NOMO-1 treated with dmso at 0.1 percent for 144 hours (cell line): ENCODE results near the gene CFAP65.

Experiments used
- DNase-seq: peaks from one replicate; lab custom pipeline; 2025; ENCODE audit not compliant: unreplicated experiment; lab: John Stamatoyannopoulos, UW

The CFAP65 gene

DNA sequence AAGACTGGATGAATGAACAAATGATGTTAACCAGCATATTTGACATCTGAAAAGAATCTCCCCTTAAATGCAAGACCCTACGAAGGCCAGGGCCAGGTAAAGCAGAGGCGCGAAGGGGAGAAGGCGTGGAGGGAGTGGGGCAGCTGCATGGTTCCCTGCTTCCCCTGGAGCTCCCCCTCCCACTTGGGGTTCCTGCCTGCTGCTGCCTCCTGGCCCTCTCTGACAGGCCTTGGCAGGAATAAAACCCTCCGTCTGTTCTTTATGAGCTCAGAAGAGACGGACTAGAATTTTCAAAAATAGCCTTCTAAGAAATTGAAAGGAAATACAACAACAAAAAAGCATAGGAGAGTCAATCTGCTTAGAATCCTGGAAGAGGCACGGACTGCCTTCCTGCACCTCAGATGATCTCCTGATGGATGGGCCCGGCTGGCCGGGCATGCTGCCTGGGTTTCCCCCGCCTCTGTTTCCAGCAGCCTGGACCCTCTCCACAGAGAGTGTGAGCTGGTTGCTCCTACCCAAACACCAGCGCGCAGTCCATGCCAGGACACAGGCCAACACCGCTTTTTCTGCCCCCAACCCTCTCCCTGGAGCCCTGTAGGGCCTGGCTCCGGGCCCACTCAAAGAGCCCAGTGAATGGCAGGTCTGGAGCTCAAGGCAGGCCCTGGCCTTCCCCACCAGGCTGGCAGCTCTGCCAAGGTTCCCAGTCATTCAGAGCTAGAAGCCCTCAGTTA is 23.9 kb downstream of the CFAP65 start:
- DNase-seq: no peak

DNA sequence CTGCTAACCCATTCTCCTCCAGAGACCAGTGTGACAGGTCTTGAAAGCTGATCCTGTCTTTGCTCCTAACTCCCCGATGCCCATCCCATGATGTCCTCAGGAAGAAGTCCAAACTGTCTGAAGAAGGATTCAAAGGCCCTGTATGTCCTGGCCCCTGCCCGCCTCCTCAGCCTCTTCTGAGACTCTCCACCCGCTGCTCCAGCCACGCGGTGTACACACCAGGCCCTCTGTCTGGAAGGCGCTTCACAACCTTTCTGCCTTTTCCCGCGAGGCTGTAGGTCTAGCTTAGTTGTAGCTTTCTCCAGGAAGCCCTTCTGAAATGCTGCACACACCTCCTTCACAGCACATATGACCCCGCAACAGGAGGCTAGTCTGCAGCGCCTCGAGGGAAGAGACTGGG is 24.6 kb downstream of the CFAP65 start:
- DNase-seq: no peak

DNA sequence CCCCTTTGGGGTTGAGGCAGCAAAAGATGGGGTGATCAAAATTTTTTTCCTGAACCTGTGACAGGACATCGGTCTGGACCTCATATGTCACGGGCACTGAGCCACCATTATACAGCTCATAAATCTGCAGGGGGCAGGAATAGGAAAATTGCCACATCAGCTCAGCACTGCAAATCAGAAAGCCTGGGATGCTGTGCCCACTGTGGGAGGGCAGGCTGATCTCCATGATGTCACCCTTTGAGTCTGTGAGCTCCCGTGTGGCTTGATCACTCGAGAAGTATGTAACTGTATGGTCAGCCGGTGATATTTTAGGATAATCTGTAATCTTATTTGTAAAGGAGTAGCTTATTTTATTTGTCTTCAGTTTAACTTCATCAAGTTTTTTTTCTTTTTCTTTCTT is 30.4 kb downstream of the CFAP65 start:
- DNase-seq: no peak

GRCh38 chr2:219010162-219010756 is 31.1 kb downstream of the CFAP65 start:
- no peak for DNase-seq

- no peak for DNase-seq
Measured at GRCh38 chr2:219009294-219009693, 32.0 kb downstream of the CFAP65 start.

DNA sequence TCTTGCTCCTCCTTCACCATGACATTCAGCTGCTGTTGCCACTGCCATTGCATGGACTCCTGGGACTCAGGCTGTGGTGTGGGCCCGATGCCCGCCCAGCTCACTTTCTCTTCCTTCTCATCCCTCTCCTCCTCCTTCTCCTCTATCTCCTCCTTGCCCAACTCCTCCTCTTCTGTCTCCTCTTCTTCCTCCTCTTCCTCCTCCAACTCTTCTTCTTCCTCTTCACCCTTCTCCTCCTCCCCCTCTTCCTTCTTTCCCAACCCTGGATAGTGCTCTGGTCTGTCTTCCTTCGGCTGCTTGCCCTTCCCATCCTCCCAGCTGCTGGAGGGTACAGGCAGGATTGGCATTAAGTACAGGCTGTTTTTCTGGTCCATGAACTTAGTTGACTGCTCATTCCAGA is 37.3 kb downstream of the CFAP65 start:
- no peak for DNase-seq

GRCh38 chr2:219003267-219003634 is 38.1 kb downstream of the CFAP65 start:
- DNase-seq: no peak

- no peak for DNase-seq
Measured at GRCh38 chr2:219002395-219003266, 38.7 kb downstream of the CFAP65 start.

DNA sequence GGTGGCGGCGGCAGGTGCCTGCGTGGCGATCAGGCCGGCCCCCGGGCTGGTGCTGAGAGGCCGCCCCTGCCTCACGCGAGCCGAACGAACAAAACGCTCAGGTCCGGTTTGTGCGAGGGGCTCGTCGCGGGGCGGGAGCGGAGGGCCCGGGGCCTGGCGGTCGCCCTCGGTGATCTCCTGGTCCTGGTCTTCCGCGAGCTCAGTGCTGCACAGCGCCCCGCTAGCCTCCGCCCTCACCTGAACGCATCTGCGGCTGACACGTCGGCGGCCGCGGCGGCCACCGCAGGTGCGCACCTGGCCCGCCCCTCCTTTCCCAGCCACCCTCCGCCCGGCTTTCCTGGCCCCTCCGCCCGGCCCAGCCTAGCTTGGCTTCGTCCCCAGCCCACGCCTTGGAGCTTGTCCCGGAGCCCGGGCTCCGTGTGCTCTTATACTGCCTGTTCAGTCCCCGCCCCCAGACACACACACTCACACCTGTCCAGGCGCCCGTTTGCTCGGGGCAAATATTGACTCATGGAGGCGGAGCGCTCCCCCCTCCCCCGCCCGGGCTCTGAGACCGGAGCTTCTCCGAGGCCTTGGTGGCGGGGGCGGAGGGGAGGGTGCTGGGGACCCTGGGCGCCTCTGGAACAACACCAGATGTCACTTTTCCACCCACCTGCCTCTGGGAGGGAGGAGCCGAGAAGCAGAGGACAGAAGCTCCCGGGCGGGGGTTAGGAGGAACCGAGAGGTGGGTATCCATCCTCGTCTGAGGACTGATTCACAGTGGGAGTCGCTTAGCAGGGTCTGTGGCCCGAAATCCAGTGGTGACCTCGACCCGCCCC is 39.5 kb downstream of the CFAP65 start:
- DNase-seq: no peak

DNA sequence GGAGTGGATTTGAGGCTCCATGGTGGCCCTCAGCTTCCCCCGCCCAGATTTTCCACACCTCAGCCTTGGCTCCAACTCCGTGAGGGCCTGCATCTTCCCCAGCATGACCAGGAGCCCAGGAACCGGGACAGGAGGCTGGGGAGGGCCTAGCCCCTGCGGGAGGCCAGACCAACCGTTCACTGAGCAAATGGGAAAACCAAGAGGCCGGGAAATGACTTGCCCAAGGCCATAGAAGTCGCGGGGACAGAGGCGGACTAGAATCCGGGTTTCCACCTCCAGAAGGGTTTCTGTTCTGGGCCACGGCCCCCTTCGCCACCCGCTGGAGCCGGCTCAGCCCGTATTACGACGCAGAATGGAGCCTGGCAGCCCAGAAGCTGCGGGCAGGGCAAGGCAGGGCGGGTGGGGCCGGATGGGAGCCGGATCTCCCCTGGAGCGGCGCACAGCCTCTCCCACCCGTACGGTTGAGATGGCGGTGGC is 40.2 kb downstream of the CFAP65 start:
- no peak for DNase-seq

DNA sequence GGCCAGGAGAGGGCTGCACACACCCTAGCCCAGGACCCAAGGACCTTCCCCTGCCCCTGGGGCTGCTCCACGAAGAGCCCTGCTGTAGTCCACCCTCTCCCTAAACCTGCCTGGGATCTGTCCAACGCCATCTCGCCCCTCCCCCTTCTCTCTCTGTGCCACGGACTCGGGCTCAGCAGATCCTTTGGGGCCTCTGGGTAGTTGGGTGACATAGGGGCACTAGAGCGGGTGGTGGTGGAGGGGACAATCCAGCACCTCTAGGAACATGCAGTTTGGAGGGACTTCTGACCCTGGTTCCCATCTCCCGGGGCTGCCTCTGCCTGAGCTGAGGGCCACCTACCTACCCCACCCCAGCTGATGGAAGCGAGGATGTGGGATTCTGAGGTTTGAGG is 40.8 kb downstream of the CFAP65 start:
- DNase-seq: no peak

- no peak for DNase-seq
Measured at GRCh38 chr2:218999881-219000568, 41.3 kb downstream of the CFAP65 start.

GRCh38 chr2:218999021-218999880 is 42.1 kb downstream of the CFAP65 start:
- no peak for DNase-seq

- DNase-seq: no peak
Measured at GRCh38 chr2:218998414-218999002, 42.8 kb downstream of the CFAP65 start.

GRCh38 chr2:218997731-218998130 is 43.6 kb downstream of the CFAP65 start:
- no peak for DNase-seq

DNA sequence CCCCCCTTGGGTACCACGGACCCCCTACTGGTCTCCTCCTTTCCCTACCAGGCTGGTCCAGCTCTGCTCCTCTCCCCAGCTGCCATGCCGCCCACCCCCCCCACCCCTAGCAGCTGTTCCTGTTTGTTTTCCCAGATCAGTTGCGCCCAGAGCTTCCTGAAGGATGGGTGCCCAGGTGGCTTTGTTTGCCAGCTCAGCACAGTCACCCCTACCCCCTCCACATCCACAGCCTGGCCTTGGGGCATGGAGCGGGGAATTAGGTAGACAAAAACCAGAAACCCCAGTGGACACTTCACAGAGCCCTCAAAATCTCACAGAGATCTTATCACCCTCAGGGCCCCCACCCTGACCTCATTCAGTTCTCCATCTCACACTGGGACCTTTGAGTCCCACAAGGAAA is 44.4 kb downstream of the CFAP65 start:
- no peak for DNase-seq

- peak; percentile 58 for DNase-seq
Measured at GRCh38 chr2:218995972-218996711, 45.2 kb downstream of the CFAP65 start.

DNA sequence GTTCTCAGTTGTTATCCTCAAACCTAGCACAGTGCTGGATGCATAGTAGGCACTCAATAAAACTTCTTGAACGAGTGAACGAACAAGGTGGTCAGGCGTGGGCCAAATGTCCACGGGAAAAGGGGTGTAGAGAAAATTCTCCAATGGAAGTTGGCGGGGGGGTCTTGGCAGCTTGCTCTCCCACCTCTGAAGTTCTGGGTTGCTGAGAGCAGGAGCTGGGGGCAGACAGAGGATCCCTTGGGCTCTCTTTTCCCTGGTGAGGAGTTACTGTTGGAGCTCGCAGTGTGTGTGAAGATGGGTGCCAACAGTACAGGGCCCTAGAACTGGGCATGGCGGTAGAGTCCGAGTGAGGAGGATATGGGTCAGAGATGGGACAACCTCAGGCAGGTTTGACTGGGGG is 45.8 kb downstream of the CFAP65 start:
- DNase-seq: no peak
